Brain pericyte (primary cell): ENCODE results near the gene HPGDS.
"Not testable (repeated sequence)": the region's sequence is repeated elsewhere in the genome, so short reads cannot be mapped to it uniquely, and the experiment has no call there.

Experiments used
- DNase-seq: peaks from one replicate; pipeline ENCODE4 v3.0.0-alpha.2; 2012; ENCODE audit warnings: low read depth, low spot score

The HPGDS gene

DNA sequence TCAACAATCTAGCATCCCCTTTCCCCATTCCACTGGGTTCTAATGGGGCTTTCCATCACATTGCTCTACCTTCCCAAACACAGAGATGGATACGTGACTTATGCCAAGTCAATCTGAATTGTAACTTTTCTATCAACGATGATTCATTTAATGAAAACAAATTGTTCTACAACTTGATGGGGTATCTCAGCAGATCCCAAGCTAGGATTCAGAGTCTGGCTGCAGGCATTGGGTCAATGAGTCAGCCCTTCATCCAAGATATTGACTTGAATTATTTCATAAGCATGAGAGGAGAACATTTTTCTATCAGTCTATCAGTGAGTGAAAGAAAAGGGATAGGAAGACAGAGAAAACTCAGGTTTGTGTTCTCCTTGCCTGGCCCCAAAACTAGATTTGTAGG, 15.0 kb upstream of the HPGDS start:
- no peak for DNase-seq

DNA sequence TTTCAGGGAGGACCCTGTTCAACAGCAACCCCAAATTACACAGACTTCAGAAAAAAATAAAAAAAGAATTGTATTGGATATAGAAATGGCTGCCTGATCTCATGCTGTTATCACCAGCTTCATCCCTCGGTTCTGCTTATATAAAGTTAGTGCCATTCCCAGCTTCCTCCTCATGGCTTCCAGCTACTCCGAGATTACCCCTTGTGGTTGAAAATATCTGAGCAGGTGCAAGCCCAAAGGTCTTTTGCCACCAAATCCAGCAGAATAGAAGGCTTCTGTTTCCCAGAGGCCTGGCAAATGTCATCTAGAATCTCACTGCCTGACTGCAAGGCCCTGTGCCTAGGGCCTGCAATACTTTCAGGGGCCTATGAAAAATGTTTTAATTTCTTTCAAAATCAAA, 13.8 kb upstream of the HPGDS start:
- DNase-seq, result no peak

GRCh38 chr4:94354474-94354896, 11.8 kb upstream of the HPGDS start:
- DNase-seq, result no peak

- DNase-seq, result no peak
Measured at GRCh38 chr4:94352996-94353395, 10.4 kb upstream of the HPGDS start.

- DNase-seq, result no peak
Measured at GRCh38 chr4:94352163-94352562, 9.5 kb upstream of the HPGDS start.

DNA sequence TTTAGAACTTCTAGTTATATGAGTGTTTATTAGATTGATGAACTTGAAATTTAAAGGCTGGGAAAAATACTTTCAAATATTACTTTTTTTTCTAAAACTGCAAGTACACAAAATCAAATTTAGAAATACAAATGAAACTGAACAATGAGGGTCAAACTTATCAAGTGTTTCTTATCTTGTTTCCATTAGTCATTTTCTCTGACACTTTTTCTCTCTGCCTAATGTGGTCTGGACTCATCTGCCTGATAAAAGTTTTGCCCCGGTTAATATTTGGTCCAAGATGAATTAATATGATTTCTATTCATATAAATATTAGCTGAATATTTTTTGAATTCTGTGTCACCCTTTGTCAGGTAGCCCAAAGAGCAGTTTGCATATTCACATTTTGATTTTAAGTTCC, 8.7 kb upstream of the HPGDS start:
- no peak for DNase-seq

- no peak for DNase-seq
Measured at GRCh38 chr4:94350095-94350494, 7.5 kb upstream of the HPGDS start.

DNA sequence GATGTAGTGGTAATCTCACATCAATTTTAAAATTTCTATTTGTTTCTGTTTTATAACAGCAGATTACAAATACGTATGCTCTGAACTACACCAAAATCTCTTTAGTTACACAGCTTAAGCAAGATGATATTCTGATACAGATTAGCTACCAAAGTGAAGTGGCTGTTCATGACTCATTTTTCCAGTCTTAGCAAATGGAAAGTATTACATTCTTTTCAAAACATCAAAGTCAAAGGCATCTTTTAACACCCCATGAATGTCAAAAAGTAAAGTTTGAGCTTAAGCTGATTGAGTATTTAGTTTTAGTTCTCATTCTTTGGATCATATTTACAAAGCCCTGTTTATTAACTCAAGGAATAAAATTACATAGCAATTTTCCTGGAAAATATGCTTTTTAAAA, 6.6 kb upstream of the HPGDS start:
- DNase-seq, result no peak

GRCh38 chr4:94348666-94349065, 6.0 kb upstream of the HPGDS start:
- DNase-seq, result no peak

- DNase-seq, result no peak
Measured at GRCh38 chr4:94346541-94346940, 3.9 kb upstream of the HPGDS start.

GRCh38 chr4:94345969-94346368, 3.3 kb upstream of the HPGDS start:
- no peak for DNase-seq

GRCh38 chr4:94345266-94345665, 2.6 kb upstream of the HPGDS start:
- DNase-seq, result no peak

GRCh38 chr4:94344457-94344856, 1.8 kb upstream of the HPGDS start:
- DNase-seq, result no peak

- DNase-seq, result no peak
Measured at GRCh38 chr4:94341481-94342370, 910 bp downstream of the HPGDS start.

DNA sequence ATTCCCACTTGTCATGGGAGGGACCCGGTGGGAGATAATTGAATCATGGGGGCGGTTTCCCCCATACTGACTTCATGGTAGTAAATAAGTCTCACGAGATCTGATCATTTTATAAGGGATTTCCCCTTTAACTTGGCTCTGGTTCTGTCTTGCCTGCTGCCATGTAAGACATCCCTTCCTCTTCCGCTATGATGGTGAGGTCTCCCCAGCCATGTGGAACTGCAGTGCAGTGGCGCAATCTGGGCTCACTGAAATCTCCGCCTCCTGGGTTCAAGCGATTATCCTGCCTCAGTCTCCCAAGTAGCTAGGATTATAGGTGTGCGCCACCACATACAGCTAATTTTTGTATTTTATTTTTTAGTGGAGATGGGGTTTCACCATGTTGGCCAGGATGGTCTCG, 2.9 kb downstream of the HPGDS start:
- no peak for DNase-seq

DNA sequence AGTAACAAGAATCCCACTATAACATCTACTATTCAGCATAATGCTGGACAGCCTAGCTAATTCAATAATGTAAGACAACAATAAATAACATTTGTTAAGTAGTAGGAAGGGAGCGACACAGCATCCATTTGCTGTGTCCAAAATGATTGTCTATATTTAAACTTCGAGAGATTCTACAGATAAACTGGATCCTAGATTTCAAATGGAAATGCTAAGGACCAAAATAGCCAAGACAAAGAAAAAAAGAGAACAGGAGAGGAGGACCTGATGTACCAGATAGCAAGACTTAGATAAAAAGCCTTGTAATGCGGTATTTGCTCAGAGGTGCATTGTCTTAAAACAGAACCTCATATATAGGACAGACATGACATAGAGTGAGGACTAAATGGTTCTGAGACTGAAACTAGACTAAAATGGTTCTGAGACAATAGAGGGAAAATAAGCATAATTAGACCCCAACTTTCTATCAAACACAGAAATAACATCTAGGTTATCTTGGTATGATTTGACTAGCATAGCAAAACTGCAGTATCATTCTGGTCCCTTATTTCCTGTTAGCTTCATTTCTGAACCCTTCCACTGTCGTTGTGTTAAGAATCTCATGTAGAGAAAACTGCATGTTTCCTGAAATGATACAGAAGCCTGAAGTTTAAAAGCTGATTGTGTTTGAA, 3.8 kb downstream of the HPGDS start:
- DNase-seq, result no peak

GRCh38 chr4:94336791-94337190, 5.8 kb downstream of the HPGDS start:
- DNase-seq, result not testable (repeated sequence)

GRCh38 chr4:94336303-94336702, 6.3 kb downstream of the HPGDS start:
- no peak for DNase-seq

GRCh38 chr4:94334962-94335361, 7.7 kb downstream of the HPGDS start:
- DNase-seq, result no peak

DNA sequence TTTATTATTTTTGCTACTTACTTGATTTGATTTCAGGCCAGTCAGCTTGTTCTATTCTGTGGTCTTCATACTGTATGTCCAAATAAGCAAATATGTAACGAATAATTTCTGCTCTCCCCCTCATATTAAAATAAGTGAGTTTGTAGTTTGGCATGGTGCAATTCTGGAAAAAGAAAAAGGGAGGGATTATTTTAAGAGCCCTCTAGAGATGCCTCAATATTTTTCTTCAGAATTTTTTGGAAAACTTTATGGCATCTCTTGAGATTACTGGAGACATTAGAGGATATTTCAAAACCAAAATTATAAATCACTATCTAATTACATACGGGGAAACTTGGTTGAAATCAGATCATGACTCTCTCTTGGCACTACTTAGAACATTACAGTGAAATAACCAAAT, 8.2 kb downstream of the HPGDS start:
- no peak for DNase-seq

- DNase-seq, result no peak
Measured at GRCh38 chr4:94333866-94334265, 8.8 kb downstream of the HPGDS start.

DNA sequence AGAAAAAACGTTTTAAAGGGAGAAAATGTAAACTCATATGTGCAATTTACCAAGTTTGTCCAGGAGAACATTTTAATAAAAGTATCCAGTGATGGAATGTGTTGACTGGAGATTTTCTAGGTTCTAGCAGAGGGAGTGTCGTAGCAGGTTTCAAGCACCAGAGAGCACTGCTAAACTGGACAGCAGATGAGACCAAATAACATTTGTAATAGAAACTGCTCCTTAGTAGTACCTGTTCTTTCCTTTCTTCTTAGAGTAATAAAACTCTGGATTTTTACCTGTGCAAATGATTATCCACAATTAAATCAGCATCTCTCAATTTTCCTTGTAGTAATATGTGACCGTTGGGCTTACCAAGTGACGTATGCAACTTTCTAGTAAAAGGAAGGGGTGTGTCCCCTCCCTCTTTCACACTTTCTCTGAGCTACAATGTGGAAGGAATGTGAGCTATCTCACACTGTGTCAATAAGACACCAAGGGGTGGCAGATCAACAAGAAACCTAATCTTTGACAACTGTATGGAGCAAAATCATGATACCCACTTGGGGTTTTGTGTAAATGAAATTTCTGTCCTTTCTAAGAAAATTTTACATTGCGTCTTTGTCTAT, 9.5 kb downstream of the HPGDS start:
- DNase-seq, result no peak

GRCh38 chr4:94329933-94330332, 12.7 kb downstream of the HPGDS start:
- DNase-seq, result no peak
